OCI-LY3 (cell line): ENCODE data around the gene AUTS2.

Experiments used
- H2AFZ ChIP-seq: fragments of 200-600, 300-600 bp; shearing (Covaris generic); 2 replicates; pipeline ENCODE4 v1.6.0; 2014; ENCODE audit warnings: antibody characterized with exemption, low read depth, low read length
- H3K27ac ChIP-seq: fragments of 200-600, 300-600 bp; sonication (generic); 2 replicates; pipeline ENCODE4 v1.5.1; 2014; ENCODE audit warnings: mild to moderate bottlenecking, low read length, moderate library complexity, mixed read lengths
- H3K27me3 ChIP-seq: fragments of 200-600, 300-600 bp; sonication (generic); 2 replicates; pipeline ENCODE4 v1.6.1; 2014; ENCODE audit warnings: low read depth, low read length, mixed read lengths
- H3K36me3 ChIP-seq: fragments of 200-600, 300-600 bp; sonication (generic); replicated peaks from 2 replicates; pipeline ENCODE3; 2014; ENCODE audit warnings: low read depth, low read length, mixed read lengths
- H3K4me1 ChIP-seq: fragments of 300-600, 200-600 bp; sonication (generic); 2 replicates; pipeline ENCODE4 v1.6.1; 2014; ENCODE audit warnings: low read length, mixed read lengths
- H3K4me2 ChIP-seq: fragments of 200-600, 300-600 bp; sonication (generic); 2 replicates; pipeline ENCODE4 v1.6.1; 2014; ENCODE audit warnings: low read length, mixed read lengths
- H3K4me3 ChIP-seq: fragments of 300-600, 200-600 bp; sonication (generic); 2 replicates; pipeline ENCODE4 v1.5.1; 2014; ENCODE audit warnings: antibody characterized with exemption, mild to moderate bottlenecking, low read length, moderate library complexity
- H3K79me2 ChIP-seq: fragments of 300-600, 200-600 bp; shearing (Covaris generic); 2 replicates; pipeline ENCODE4 v1.6.1; 2014; ENCODE audit warnings: mild to moderate bottlenecking, low read length, mixed read lengths
- H3K9ac ChIP-seq: fragments of 300-600, 200-600 bp; shearing (Covaris generic); 2 replicates; pipeline ENCODE4 v1.6.0; 2014; ENCODE audit warnings: mild to moderate bottlenecking, low read length, moderate library complexity
- H3K9me3 ChIP-seq: fragments of 200-600, 300-600 bp; shearing (Covaris generic); 2 replicates; pipeline ENCODE4 v1.6.1; 2014; ENCODE audit warnings: low read length, mixed read lengths; ENCODE audit not compliant: insufficient read depth
- H4K20me1 ChIP-seq: fragments of 200-600, 300-600 bp; sonication (generic); 2 replicates; pipeline ENCODE4 v1.6.1; 2016; ENCODE audit warnings: low read length, mixed read lengths; ENCODE audit not compliant: insufficient read depth
- EZH2phosphoT487 ChIP-seq: fragments of 200-600 bp; shearing (Covaris generic); IDR thresholded peaks from 2 replicates; pipeline ENCODE4 v1.6.1; 2018; ENCODE audit warnings: antibody characterized with exemption, mixed run types, low read depth
- TF ChIP-seq, protein P1 (sequence below): fragments of 200-600, 300-600 bp; sonication (generic); IDR thresholded peaks from 2 replicates; pipeline ENCODE4 v1.5.1; 2014; ENCODE audit warnings: antibody characterized with exemption, low read length, low read depth

Gene AUTS2

DNA sequence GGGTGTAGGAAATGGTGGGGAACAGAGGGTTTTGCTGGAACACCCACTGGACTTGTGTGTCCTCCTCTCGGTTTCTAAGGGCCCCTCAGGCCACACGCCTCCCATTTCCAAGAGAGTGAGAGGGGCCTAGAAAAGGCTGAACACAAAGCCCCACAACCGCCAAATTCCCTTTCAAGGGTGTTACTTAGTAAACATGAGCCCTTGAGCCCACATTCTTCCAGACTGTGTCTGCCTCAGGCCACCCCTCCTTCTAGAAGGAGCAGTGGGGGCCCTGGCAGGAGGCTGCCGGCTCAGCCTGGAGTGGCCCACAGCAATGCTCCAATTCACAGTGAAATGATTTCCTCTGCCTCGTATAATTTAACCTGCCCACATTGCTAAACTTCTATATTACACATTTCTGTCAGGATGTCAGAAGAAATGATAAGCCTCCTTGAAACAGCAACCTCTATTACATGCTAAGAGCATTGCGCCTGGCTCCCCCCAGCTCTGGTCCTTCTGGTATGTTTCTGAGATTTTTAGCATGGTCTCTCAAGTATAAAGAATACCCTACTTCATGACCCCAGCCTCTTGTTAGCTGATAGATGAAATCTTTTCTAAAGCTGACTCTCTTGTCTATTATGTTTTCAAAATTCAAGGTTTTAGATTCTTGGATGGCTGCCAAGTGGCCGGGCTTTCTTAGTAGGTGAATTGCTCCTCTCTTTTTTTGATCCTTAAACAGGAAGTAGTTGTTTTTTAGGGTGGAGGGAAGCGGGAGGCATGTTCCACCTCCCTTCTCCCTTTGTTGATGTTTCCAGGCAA, 859.8 kb downstream of the AUTS2 start:
- Histone ChIP-seq H3K9me3 (peaks cover 8% of the 10 kb centered on the region; the same call in 1 of the 2 replicates), H3K4me3 (no peak overlapping the region), H3K27me3 (no peaks in the 10 kb centered on the region), H3K4me2 (no peak overlapping the region), H4K20me1 (no peaks in the 10 kb centered on the region), H3K4me1 (no peaks in the 10 kb centered on the region), H3K27ac (no peak overlapping the region), H3K9ac (no peak overlapping the region), H3K36me3 (no peaks in the 10 kb centered on the region), H2AFZ (no peak overlapping the region), H3K79me2 (no peaks in the 10 kb centered on the region)
- no peak for TF ChIP-seq EZH2phosphoT487
- TF ChIP-seq, protein P1, sequence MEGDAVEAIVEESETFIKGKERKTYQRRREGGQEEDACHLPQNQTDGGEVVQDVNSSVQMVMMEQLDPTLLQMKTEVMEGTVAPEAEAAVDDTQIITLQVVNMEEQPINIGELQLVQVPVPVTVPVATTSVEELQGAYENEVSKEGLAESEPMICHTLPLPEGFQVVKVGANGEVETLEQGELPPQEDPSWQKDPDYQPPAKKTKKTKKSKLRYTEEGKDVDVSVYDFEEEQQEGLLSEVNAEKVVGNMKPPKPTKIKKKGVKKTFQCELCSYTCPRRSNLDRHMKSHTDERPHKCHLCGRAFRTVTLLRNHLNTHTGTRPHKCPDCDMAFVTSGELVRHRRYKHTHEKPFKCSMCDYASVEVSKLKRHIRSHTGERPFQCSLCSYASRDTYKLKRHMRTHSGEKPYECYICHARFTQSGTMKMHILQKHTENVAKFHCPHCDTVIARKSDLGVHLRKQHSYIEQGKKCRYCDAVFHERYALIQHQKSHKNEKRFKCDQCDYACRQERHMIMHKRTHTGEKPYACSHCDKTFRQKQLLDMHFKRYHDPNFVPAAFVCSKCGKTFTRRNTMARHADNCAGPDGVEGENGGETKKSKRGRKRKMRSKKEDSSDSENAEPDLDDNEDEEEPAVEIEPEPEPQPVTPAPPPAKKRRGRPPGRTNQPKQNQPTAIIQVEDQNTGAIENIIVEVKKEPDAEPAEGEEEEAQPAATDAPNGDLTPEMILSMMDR, result no peak

- H3K4me3 ChIP-seq, result no peak overlapping the region
- H3K36me3 ChIP-seq, result no peaks in the 10 kb centered on the region
- TF ChIP-seq, protein P1, result no peak
- TF ChIP-seq EZH2phosphoT487, result no peak
- H3K9me3 ChIP-seq, result peaks cover 8% of the 10 kb centered on the region; the same call in 1 of the 2 replicates
- H4K20me1 ChIP-seq, result no peaks in the 10 kb centered on the region
- H3K4me2 ChIP-seq, result no peak overlapping the region
- H3K4me1 ChIP-seq, result no peaks in the 10 kb centered on the region
- H3K9ac ChIP-seq, result no peak overlapping the region
- H3K27ac ChIP-seq, result no peak overlapping the region
- H2AFZ ChIP-seq, result no peak overlapping the region
- no peaks in the 10 kb centered on the region for H3K79me2 ChIP-seq
- no peaks in the 10 kb centered on the region for H3K27me3 ChIP-seq
Observed at GRCh38 chr7:70458745-70459144, 860.5 kb downstream of the AUTS2 start.

- H3K4me2 ChIP-seq, result no peak overlapping the region
- H3K27me3 ChIP-seq, result no peaks in the 10 kb centered on the region
- H3K36me3 ChIP-seq, result no peaks in the 10 kb centered on the region
- H4K20me1 ChIP-seq, result no peaks in the 10 kb centered on the region
- H3K79me2 ChIP-seq, result no peaks in the 10 kb centered on the region
- no peaks in the 10 kb centered on the region for H3K4me1 ChIP-seq
- peaks cover 8% of the 10 kb centered on the region; the same call in 1 of the 2 replicates for H3K9me3 ChIP-seq
- H2AFZ ChIP-seq, result no peak overlapping the region
- no peak overlapping the region for H3K9ac ChIP-seq
- no peak overlapping the region for H3K4me3 ChIP-seq
- no peak overlapping the region for H3K27ac ChIP-seq
- TF ChIP-seq, protein P1, result no peak
- TF ChIP-seq EZH2phosphoT487, result no peak
Observed at GRCh38 chr7:70459546-70459945, 861.3 kb downstream of the AUTS2 start.

DNA sequence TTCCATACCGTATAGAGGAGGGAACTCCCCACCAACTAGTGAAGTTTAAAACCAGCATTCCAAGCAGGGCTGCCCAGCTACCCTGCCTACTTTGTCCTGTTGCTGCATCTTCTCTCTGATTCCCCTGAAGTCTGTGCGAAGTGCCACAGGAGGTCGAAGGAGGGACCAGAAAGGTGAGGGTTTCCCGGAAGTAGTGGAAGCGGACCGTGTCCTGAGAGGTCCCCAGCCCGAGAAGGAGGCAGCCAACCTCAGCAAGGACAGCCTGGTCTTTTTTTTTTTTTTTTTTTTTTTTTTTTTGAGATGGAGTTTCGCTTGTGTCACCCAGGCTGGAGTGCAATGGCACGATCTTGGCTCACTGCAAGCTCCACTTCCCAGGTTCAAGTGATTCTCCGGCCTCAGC, 861.8 kb downstream of the AUTS2 start:
- Histone ChIP-seq H3K9me3 (peaks cover 8% of the 10 kb centered on the region; the same call in 1 of the 2 replicates), H3K36me3 (no peaks in the 10 kb centered on the region), H3K4me3 (no peak overlapping the region), H3K4me1 (no peaks in the 10 kb centered on the region), H3K27me3 (no peaks in the 10 kb centered on the region), H4K20me1 (no peaks in the 10 kb centered on the region), H2AFZ (no peak overlapping the region), H3K79me2 (no peaks in the 10 kb centered on the region), H3K4me2 (no peak overlapping the region), H3K27ac (no peak overlapping the region), H3K9ac (no peak overlapping the region)
- TF ChIP-seq, protein P1, result no peak
- no peak for TF ChIP-seq EZH2phosphoT487
